ENCODE measurements around the gene COQ8B. TPM values are rescaled to one million over a fixed set of nuclear protein-coding genes. Genes with fewer than 3 reads are reported as not detected.

COQ8B gene
- total RNA-seq, 1 donor from 2014 or later, result 51.1 TPM

GRCh38 chr19:40646743-40647254, 69.9 kb downstream of the COQ8B start:
- Histone ChIP-seq H3K27me3 (no peaks in the 10 kb centered on the region), H3K36me3 (no peaks in the 10 kb centered on the region), H3K27ac (peak overlapping the region; percentile 86), H3K9me3 (no peaks in the 10 kb centered on the region), H3K4me3 (no peak overlapping the region), H3K4me1 (peaks cover 37% of the 10 kb centered on the region)
- TF ChIP-seq CTCF (IDR thresholded peaks at IDR 0.05) (no peak), POLR2A (IDR thresholded peaks at IDR 0.05) (no peak), POLR2AphosphoS5 (IDR thresholded peaks at IDR 0.05; ENCODE audit: insufficient read depth in 1 of 2, low read depth in 1 of 2) (no peak)
- intact Hi-C loops (cut with DNase I), result no loop called here
- DNase-seq (ENCODE audit: extremely low spot score in 2 of 2), result no peak

DNA sequence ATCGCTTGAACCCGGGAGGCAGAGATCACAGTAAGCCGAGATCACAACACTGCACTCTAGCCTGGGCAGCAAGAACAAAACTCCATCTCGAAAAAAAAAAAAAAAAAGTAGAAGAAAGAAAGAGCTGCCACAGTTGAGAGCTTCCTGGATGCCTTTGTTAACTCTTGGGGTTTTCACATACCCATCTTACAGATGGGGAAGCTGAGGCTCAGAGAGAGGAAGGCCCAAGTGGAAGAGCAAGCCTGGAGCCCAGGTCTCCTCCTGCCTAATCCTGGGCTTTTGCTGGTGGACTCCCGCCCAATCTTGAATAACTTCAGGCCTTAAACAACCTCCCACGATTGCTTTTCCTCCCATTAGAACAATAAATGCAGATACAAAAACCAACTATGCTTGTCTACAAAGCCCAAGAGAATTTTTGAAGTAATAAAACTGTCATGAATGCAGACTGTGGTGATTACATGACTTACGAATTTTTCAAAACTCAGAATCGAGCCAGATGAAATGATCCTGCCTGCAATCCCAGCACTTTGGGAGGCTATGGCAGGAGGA, 73.9 kb downstream of the COQ8B start:
- Histone ChIP-seq H3K27ac (peak overlapping the region; percentile 54), H3K9me3 (no peaks in the 10 kb centered on the region), H3K4me1 (peaks cover 35% of the 10 kb centered on the region), H3K4me3 (no peak overlapping the region), H3K36me3 (no peaks in the 10 kb centered on the region), H3K27me3 (no peaks in the 10 kb centered on the region)
- intact Hi-C loops (cut with DNase I), result no loop called here
- no peak for DNase-seq (ENCODE audit: extremely low spot score in 2 of 2)
- TF ChIP-seq CTCF (IDR thresholded peaks at IDR 0.05) (no peak), POLR2AphosphoS5 (IDR thresholded peaks at IDR 0.05; ENCODE audit: insufficient read depth in 1 of 2, low read depth in 1 of 2) (peak in 1 of 2 donors; percentile 19), POLR2A (IDR thresholded peaks at IDR 0.05) (no peak)

DNA sequence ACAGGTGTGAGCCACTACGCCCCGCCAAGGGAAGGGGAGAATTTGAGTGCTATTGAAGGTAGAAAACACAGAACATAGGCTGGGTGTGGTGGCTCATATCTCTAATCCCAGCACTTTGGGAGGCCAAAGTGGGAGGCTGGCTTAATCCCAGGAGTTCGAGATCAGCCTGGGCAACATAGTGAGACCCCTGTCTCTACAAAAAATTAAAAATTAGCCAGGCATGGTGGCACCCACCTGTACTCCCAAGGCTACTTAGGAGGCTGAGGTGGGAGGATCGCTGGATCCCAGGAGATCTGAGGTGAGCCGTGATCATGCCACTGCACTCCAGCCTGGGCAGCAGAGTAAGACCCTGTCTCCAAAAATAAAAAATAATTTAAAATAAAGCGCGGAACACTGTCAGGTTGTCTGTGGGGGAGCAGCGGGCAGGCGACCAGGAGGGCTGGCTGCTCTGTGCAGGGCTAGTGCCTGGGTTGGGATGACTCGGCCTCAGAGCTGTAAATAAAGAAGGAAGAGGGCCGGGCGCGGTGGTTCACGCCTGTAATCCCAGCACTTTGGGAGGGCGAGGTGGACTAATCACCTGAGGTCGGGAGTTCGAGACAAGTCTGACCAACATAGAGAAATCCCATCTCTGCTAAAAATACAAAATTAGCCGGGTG, 74.5 kb downstream of the COQ8B start:
- peak overlapping the region; percentile 54 for H3K27ac ChIP-seq
- TF ChIP-seq CTCF (IDR thresholded peaks at IDR 0.05) (no peak), POLR2A (IDR thresholded peaks at IDR 0.05) (no peak), POLR2AphosphoS5 (IDR thresholded peaks at IDR 0.05; ENCODE audit: insufficient read depth in 1 of 2, low read depth in 1 of 2) (no peak)
- no peaks in the 10 kb centered on the region for H3K9me3 ChIP-seq
- intact Hi-C loops (cut with DNase I), result no loop called here
- DNase-seq (ENCODE audit: extremely low spot score in 2 of 2), result no peak
- H3K4me1 ChIP-seq, result peaks cover 35% of the 10 kb centered on the region
- no peak overlapping the region for H3K4me3 ChIP-seq
- H3K27me3 ChIP-seq, result no peaks in the 10 kb centered on the region
- no peaks in the 10 kb centered on the region for H3K36me3 ChIP-seq

Small RNA genes within 50 kb of the gene (small RNA-seq; reads per million reads assigned to genes)
- gene RNU6-195P, result not detected

Other genes with a start within 250 kb of the COQ8B start
- gene SPTBN4, start 249.9 kb downstream of the COQ8B start, total RNA-seq, result 1.7 TPM
- 51.6 TPM for gene SHKBP1, start 140.0 kb downstream of the COQ8B start, total RNA-seq
- gene LTBP4, start 115.5 kb downstream of the COQ8B start, total RNA-seq, result 983 TPM
- gene NUMBL, start 26.2 kb downstream of the COQ8B start, total RNA-seq, result 66.0 TPM
- 92.6 TPM for gene ITPKC, start 226 bp upstream of the COQ8B start, total RNA-seq
- 2.2 TPM for gene ACTMAP, start 33.6 kb upstream of the COQ8B start, total RNA-seq
- 72.7 TPM for gene SNRPA, start 34.3 kb upstream of the COQ8B start, total RNA-seq
- 11.0 TPM for gene MIA, start 58.6 kb upstream of the COQ8B start, total RNA-seq
- 22.3 TPM for gene RAB4B, start 61.4 kb upstream of the COQ8B start, total RNA-seq
- gene EGLN2, start 82.3 kb upstream of the COQ8B start, total RNA-seq, result 76.9 TPM
- gene CYP2A6, start 133.6 kb upstream of the COQ8B start, total RNA-seq, result 2.0 TPM
- gene CYP2A7, start 165.3 kb upstream of the COQ8B start, total RNA-seq, result 4.9 TPM